Esophagus squamous epithelium (tissue), 5 donors: ENCODE data around the gene CHIC2. TPM values are rescaled to one million over a fixed set of nuclear protein-coding genes. Genes with fewer than 3 reads are reported as not detected.

Source experiments
- DNase-seq: peaks from one replicate; lab custom pipeline; 2025; lab: John Stamatoyannopoulos, UW
- H3K27ac ChIP-seq, 4 donors: fragments of 200-600 bp; sonication (generic); one replicate each; pipeline ENCODE4 v1.5.1; 2016 to 2019; ENCODE audit warnings: mild to moderate bottlenecking in 1 of 4
- H3K27me3 ChIP-seq, 4 donors: fragments of 200-600 bp; sonication (generic); 1 replicate in 3 of 4; 2 replicates in 1 of 4; pipeline versions ENCODE4 v1.5.1 to v1.6.0; 2017 to 2021; ENCODE audit warnings: antibody characterized with exemption in 1 of 4
- H3K36me3 ChIP-seq, 3 donors: fragments of 200-600 bp; sonication (generic); one replicate each; pipeline ENCODE4 v1.5.1; 2016 to 2019
- H3K4me1 ChIP-seq, 3 donors: fragments of 200-600 bp; sonication (generic); one replicate each; pipeline ENCODE4 v1.5.1; 2017 to 2019
- H3K4me3 ChIP-seq, 4 donors: fragments of 200-600 bp; sonication (generic); 1 replicate in 3 of 4; 2 replicates in 1 of 4; pipeline ENCODE4 v1.5.1; 2016 to 2019; ENCODE audit warnings: mild to moderate bottlenecking in 2 of 4, moderate library complexity in 1 of 4
- H3K9me3 ChIP-seq, 3 donors: fragments of 200-600 bp; sonication (generic); one replicate each; pipeline ENCODE4 v1.5.1; 2016 to 2019
- POLR2A ChIP-seq, 4 donors: fragments of 450-650 bp; IDR thresholded peaks; one replicate each; pipeline ENCODE4 v1.6.1; 2017; ENCODE audit warnings: antibody characterized with exemption in 4 of 4, mild to moderate bottlenecking in 4 of 4, moderate library complexity in 3 of 4
- WGBS, 2 donors: methylation state at CpG; one replicate each; pipeline ENCODE4 v1.1.5; 2018; 5-methylcytosine and 5-hydroxymethylcytosine counted together
- intact Hi-C: fragments of 100-400 bp; cut with DNase I; formaldehyde crosslinking; loops from one replicate; pipeline ENCODE4 v1.15.0; 2022
- total RNA-seq, 4 donors: library from RNA; depleted of rRNA; stranded (reverse); fragments of >200 nt; gene quantifications; one replicate each; pipeline ENCODE4 v1.1.0, GENCODE V29; 2016
- TF ChIP-seq, protein P1 (sequence below), 6 experiments: fragments of 450-650 bp in 4 of 6; fragments of 200-600 bp in 2 of 6; sonication (generic) in 2 of 6; IDR thresholded peaks; one replicate each; pipeline ENCODE4 v1.5.1; 2016 to 2019; ENCODE audit warnings: antibody characterized with exemption in 6 of 6, mild to moderate bottlenecking in 4 of 6, moderate library complexity in 4 of 6
- donor health status: DM: yes; HTN: yes; CAD: no.

The CHIC2 gene
- total RNA-seq, 4 donors from 2014 or later: 40.4 to 56.0 (median 44.7) TPM

DNA sequence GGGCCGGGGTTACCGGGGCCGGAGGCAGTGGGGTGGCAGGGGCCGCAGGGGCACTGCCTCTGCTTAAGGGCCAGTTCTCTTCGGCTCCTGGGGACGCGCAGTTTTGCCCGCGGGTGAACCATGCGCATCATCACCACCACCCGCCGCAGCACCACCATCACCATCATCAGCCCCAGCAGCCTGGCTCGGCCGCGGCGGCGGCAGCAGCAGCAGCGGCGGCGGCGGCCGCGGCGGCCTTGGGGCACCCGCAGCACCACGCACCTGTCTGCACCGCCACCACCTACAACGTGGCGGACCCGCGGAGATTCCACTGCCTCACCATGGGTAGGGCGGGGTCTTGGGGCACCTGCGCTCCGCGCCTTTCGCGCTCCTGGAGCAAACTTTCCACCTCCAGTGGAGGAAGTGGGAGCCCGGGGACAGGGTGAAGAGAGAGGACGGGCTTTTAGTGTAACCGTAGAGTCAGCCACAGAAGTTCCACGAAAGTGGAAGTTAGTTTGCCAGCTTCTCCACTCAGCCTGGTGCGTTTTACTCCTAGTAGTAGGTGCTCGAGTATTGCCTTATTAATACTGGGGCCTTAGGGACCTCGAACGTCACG lies 36.3 kb upstream of the CHIC2 start:
- no peaks in the 10 kb centered on the region for H3K9me3 ChIP-seq
- peaks cover 26 to 100% (median 45%) of the 10 kb centered on the region in 4 donors for H3K27me3 ChIP-seq
- DNase-seq: no peak
- no peak for TF ChIP-seq POLR2A (IDR thresholded peaks at IDR 0.05)
- TF ChIP-seq, protein P1, sequence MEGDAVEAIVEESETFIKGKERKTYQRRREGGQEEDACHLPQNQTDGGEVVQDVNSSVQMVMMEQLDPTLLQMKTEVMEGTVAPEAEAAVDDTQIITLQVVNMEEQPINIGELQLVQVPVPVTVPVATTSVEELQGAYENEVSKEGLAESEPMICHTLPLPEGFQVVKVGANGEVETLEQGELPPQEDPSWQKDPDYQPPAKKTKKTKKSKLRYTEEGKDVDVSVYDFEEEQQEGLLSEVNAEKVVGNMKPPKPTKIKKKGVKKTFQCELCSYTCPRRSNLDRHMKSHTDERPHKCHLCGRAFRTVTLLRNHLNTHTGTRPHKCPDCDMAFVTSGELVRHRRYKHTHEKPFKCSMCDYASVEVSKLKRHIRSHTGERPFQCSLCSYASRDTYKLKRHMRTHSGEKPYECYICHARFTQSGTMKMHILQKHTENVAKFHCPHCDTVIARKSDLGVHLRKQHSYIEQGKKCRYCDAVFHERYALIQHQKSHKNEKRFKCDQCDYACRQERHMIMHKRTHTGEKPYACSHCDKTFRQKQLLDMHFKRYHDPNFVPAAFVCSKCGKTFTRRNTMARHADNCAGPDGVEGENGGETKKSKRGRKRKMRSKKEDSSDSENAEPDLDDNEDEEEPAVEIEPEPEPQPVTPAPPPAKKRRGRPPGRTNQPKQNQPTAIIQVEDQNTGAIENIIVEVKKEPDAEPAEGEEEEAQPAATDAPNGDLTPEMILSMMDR (IDR thresholded peaks at IDR 0.05): no peak
- WGBS, 2 donors: 0% methylated on average over 4 to 11 of the region's 46 CpGs
- no peak overlapping the region for H3K27ac ChIP-seq
- intact Hi-C loops: no loop called here
- H3K36me3 ChIP-seq: no peaks in the 10 kb centered on the region
- H3K4me1 ChIP-seq: peaks cover 20 to 46% (median 35%) of the 10 kb centered on the region in 3 donors
- H3K4me3 ChIP-seq: peak overlapping the region; percentile 0 to 62 (median 28)

- Histone ChIP-seq H3K27me3 (peaks cover 26 to 100% (median 51%) of the 10 kb centered on the region in 4 donors), H3K4me3 (peak within 1 kb of the TSS; percentile 0 to 62 (median 28)), H3K36me3 (no peaks in the 10 kb centered on the region), H3K9me3 (no peaks in the 10 kb centered on the region), H3K27ac (no peak within 1 kb of the TSS), H3K4me1 (peaks cover 20 to 46% (median 35%) of the 10 kb centered on the region in 3 donors)
- DNase-seq: no peak
- 0 to 2% methylated on average over 18 to 23 of the region's 66 CpGs for WGBS, 2 donors
- TF ChIP-seq POLR2A (IDR thresholded peaks at IDR 0.05): no peak
- TF ChIP-seq, protein P1 (IDR thresholded peaks at IDR 0.05): no peak
- intact Hi-C loops: loop anchor here (10.0 kb wide), 1 partner anchor 105 kb away; no protein-coding TSS in a partner anchor
Measured at GRCh38 chr4:54099748-54100574, 35.6 kb upstream of the CHIC2 start, which contains the start of gene GSX2. TSS of gene GSX2 (plus strand) at chr4:54100163. CDS start at chr4:54100345, 182 bp downstream.

DNA sequence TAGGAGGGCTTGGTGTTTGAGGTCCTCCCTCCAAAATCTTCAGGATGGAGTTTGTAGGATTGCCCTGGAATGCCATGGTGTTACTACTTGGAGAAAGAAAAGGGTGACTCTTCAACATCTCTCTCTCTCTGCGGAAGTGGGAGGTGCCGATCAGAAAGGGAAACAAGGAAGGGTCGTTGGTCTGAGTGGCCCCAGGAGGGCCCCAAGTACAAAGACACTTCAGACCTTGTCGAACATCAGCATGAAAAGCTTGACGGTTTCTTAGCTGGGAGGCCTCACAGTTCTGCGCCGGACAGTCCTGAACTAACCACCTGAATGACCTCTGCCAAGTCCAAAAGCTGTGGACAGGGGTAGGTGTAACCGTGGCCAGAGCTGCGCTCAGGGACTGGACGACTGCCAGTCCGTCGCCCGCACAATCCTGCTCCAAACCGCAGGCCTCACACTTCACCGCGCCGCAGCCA lies 34.9 kb upstream of the CHIC2 start:
- H3K4me3 ChIP-seq: peak overlapping the region in 2 of 4 donors; percentile 34 to 62
- H3K27me3 ChIP-seq: peaks cover 26 to 100% (median 53%) of the 10 kb centered on the region in 4 donors
- H3K27ac ChIP-seq: no peak overlapping the region
- no peak for DNase-seq
- peaks cover 20 to 46% (median 35%) of the 10 kb centered on the region in 3 donors for H3K4me1 ChIP-seq
- WGBS, 2 donors: 0 to 5% methylated on average over 4 to 7 of the region's 17 CpGs
- H3K36me3 ChIP-seq: no peaks in the 10 kb centered on the region
- intact Hi-C loops: loop anchor here (10.0 kb wide), 1 partner anchor 105 kb away; no protein-coding TSS in a partner anchor
- H3K9me3 ChIP-seq: no peaks in the 10 kb centered on the region
- TF ChIP-seq, protein P1 (IDR thresholded peaks at IDR 0.05): no peak
- TF ChIP-seq POLR2A (IDR thresholded peaks at IDR 0.05): no peak

DNA sequence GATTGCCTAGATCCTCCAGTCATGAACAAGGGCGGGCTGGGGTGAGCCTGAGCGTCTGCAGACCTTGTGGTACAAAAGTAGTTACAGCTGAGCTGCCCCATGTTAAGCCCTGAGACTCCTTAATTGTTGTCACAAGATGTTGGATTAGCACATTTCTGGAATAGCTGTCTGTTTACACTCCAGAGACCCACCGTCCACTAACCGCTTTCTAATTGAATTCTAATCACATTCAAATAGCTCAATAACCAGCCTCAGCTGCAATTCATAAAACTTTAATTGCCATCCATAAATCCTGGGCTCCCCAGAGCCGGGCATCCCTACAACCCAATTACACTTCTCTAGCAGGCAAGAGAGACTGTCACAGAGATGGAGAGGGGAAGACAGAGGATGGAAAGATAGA lies 34.0 kb upstream of the CHIC2 start:
- no peak overlapping the region for H3K27ac ChIP-seq
- peaks cover 26 to 100% (median 51%) of the 10 kb centered on the region in 4 donors for H3K27me3 ChIP-seq
- TF ChIP-seq POLR2A (IDR thresholded peaks at IDR 0.05): no peak
- TF ChIP-seq, protein P1 (IDR thresholded peaks at IDR 0.05): no peak
- no peak overlapping the region for H3K4me3 ChIP-seq
- no peak for DNase-seq
- H3K4me1 ChIP-seq: peaks cover 20 to 42% (median 30%) of the 10 kb centered on the region in 3 donors
- no peaks in the 10 kb centered on the region for H3K36me3 ChIP-seq
- 53 to 55% methylated on average over 5 of the region's 5 CpGs for WGBS, 2 donors
- H3K9me3 ChIP-seq: no peaks in the 10 kb centered on the region
- intact Hi-C loops: loop anchor here (10.0 kb wide), 1 partner anchor 106 kb away; no protein-coding TSS in a partner anchor
